Activated T-cell treated with anti-CD3 and anti-CD28 coated beads for 4 hours (primary cell): Measurements from ENCODE around the gene OPA1.

Experiments
- DNase-seq: peaks from one replicate; pipeline ENCODE4 v3.0.0-alpha.2; 2020

The OPA1 gene

DNA sequence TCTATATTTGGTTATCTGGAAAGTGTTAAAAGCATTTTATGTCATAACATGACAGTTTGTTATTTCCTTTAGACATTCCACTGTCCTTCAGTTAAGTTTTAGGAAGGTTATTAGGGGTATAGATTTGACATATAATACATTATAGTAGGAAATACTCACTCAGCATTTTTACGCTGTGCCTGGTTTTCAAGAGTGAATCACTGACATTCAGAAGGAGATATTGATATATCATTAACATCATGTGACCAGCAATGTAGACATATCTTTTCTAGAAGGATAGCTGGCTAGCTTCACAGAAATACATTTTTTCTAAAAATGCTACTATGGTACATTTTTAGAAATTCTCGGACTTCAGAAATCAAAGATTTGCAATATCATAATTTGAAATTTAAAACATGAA is 57.6 kb downstream of the OPA1 start:
- no peak for DNase-seq

DNA sequence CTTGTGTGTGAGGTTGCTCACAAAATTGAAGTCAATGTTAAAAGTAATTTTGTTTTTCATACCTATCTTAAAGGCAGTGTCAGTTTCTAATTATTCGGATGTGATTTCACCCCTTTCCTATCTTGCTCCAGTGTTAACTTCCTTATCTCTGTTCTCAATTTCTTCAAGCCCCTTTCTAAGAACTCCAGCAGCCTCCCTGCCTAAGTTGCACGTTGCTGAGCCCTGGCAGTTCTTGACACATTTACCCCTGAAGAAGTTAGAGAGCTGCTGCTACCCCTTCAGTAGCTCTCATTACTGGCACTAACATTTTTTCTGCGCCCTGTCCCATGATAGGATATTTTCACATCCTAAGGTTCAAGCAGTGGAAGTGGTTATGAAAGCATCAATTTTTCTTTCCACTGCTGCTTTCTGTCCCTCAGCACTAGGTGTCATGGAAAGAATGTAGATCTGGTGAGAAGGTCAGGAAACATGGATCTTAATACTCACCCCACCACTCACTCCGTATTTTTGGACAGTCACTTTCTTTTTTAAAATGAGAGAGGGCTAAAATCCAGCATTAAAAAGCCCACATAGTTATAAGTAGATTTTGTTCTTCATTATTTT is 62.9 kb downstream of the OPA1 start:
- no peak for DNase-seq

DNA sequence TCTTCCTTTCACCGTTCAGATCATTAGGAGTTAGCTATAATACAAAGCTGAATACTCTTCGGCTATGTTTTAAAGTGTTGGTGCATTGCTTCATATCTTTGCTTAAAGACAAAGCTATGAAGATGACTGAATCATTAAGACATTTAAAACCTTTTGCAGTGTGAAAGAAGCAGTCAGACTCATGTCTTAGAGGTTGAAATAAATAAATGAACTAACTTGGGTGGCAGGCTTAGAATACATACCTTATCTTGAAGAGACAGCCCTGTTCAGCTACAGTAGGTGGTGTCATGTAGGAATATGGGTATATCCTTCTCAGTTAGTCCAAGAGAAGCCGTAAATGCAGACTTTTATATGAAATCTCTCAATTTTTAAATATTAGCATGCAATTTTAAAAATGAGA is 63.4 kb downstream of the OPA1 start:
- DNase-seq, result no peak

DNA sequence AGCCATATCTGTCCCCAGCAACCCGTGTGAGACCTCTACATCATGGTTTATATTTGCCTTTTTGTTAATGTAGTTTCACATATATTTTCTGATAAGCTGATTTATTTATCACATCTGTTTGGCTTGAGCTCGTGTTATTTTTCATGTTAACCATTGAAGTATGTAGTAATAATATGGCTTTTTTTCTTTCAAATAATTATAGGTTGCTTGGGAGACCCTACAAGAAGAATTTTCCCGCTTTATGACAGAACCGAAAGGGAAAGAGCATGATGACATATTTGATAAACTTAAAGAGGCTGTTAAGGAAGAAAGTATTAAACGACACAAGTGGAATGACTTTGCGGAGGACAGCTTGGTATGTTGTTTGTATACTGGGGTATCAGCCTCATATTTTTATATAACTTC is 63.9 kb downstream of the OPA1 start:
- no peak for DNase-seq

DNA sequence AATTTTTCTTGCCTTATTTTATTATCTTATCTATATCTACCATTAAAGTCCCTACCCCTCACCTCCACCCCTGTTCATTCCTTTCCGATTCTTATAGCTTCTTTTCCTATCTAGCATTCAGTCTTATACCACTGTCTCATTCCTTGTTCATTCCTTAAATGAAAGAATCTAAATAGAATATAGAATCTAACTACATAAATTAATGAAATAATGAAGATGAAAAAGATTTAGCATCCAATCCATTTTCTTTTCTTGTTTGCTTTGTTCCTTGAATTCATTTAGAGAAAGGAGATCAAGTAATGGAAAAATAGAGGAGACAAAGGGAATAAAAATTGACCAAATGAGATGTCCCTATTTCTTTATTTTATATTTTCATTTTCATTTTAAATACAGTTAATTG is 67.2 kb downstream of the OPA1 start:
- DNase-seq, result no peak

DNA sequence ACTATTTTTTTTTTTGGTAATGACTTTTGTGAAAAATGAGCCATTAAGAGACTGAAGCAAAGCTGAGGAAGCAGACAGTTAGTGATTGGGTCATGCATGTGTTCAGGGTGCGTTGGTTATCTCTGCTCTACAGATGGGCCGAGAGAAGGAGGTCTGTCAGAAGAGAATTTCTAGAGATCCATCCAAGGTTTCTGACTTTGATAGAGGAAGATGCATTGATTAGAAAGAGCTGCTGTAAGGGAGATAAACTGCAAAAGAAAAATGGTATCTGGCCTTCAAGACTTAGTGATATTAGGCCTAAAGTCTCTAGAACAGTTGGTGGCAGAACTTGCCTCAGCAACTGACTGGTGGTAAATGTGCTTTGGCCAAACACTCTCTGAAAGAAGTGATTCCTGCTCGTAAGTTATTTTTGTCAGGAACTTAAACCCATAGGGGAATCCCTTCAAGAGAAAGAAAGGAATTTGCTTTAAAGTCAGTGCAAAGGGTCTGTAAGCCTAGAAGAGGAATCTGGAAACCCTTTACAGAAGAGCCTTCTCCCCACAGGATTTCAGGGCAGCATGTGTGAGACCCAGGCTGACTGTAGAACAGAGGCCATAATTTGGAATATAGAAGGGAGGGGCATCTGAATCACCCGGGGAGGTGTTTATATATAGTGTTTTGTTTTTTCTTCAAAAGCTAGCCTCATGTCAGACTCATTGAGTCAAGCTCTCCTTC is 67.8 kb downstream of the OPA1 start:
- no peak for DNase-seq

DNA sequence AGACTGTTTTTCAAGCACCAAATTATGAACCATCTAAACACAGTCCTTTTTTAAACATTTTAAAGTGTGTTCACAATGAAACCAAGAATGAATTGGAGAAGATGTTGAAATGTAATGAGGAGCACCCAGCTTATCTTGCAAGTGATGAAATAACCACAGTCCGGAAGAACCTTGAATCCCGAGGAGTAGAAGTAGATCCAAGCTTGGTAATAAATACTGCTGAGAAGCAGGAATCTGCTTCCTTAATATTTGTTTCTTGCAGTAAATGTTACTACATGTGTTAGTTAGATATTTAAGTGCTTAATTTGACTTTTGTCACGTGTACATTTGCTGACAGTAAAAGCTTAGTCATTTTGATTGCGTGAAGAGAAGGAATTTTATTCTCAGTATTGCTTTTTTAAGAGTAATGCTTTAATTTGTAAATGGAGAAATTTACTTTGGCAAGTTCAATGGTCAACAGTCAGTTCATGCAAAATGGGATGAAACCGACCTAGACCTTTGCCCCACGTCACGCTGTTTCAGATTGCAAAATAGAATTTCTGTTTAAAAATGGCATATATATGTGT is 69.8 kb downstream of the OPA1 start:
- no peak for DNase-seq

DNA sequence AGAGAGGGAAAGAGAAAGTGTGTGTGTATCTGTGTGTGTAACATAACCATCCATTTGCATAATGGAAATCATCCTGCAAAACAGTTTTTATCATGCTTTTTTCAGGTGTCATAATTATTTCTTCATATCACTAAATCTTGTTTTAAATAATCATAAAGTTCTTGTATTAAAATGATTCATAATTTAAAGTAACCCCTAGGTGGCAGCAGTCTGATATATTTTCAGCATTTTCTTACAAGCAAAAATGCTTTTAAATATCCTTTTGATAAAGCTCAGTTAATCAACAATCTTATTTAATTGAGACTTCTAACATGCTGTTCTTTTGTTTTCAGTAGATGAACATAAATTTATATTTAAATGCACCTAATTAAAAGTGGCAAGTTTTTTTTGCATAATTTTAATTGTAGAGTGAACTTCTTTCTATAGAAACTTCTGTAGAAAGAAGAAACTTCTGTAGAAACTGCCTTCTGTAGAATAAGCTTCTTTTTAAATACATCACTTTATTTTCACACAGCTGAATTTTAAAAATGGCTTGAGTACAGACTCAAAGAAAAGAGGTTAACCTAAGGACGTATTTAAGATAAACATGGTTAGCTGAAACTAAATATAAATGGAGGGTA is 72.5 kb downstream of the OPA1 start:
- no peak for DNase-seq

DNA sequence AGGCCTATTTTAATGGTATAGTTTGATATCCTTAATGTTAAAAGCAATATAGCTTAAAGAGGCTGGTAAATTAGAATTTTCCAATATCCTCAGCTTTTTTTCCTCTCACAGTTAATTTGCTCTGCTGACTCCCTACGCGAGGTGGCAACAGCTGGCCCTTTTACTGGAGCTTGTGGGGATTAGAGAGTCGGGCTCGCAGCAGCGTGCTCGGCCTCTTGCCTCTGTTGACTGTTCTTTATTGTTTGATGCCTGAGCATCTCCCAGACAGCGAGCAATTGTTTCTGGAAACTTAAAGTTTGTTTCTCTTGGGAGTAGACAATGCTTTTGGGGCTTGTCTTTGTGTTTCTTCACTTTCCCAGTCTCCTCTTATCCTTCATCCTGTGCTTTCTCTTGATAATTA is 80.8 kb downstream of the OPA1 start:
- no peak for DNase-seq

DNA sequence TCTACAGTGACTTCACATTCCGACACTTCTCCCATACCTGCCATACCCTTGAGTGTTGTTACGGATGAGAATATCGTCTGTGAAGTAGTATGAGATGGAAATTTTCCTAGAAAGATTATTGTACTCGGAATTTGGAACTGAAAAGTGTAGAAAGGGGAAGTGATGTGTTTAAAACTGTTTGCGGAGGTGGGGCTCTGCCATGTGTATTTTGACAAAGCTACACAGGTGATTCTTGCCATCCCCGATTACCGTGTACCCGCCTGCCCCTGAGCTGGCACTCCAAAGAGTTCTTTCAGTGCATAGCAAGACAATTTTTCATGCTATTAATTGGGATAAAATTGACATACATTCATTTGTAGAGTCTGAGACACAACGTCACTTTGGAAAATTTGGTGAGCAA is 81.7 kb downstream of the OPA1 start:
- no peak for DNase-seq

DNA sequence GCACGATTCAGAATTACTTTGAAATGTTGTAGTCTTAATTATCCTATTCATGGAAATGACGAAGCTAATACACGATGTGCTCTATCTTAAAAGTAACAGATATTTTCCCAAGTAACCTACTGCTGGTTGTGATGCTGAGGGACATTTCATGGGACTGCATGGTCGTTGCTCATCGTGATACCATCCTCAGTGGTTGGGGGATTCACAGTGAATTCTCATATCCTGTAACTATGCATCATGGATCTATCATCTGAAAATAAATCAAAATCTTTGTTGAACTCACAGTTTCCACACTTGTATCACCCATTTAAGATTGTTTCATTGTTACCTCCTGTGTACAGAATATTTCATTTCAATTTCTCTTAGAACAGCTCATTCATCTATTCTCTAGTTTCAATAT is 84.7 kb downstream of the OPA1 start:
- no peak for DNase-seq

DNA sequence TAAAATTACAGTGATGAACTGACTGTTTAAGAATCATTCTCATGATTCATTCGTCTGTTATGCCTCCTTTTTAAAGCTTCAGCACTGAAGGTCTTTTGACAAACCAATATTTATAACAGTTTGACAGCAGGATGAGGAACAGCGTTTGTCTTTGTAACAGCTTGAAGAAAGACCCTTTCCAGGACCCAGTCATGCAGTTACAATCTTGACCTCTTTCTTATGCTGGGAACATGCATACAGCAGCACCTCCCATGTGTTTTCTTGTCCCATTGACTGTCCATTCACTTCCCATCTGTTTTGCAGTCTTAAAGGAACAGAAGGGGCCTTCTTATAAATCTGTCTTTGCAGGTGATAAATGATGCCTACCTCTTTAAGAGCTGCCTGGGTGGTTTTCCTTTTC is 87.2 kb downstream of the OPA1 start:
- no peak for DNase-seq

DNA sequence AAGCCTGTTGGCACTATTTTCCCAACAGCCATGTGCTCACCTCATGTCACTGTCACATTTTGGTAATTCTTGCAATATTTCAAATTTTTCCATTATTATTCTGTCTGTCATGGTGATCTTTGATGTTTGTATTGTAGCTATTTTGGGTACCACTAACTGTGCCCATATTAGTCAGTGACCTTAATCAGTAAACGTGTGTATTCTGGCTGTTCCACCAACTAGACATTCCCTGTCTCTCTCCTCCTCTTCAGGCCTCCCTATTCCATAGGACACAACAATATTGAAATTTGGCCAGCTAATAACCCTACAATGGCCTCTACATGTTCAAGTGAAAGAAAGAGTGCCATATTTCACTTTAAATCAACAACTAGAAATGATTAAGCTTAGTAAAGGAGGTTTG is 88.6 kb downstream of the OPA1 start:
- no peak for DNase-seq

DNA sequence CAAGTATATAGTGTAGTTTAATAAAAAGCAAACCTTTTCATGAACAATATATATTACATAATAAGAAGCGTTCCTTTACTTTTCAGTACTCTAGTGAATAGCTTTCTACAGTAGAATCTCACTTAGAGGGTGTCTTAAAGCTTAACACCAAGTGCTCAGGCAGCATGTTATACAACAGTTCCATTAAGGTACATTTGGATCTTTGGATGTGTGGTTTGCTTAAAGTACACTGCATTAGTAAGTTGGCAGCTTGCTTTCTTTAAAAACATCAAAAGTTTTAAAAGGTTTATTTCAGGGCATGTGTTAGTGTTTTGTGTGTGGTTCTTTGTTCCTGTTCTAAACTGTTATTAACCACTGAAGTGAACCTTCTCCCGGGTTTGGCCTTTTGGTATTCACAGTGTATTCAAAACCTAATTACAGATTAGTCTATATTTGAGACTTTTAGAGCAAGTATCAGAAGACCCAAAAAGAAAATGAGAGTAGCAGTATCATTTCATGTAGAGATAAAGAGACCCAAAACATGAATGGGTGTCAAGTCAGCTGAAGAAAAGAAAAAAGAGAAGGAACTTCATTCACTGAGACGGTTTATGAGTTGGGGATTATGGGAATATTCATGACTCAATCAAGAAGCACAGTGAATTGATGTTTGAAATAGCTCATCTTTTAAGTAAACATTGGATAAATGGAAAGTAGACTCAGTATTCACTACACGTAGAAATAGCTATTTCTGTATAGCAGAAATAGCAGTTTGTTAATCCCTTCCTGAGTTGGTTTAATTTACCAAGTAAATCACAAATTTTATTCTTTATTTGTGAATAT is 93.9 kb downstream of the OPA1 start:
- DNase-seq, result no peak

DNA sequence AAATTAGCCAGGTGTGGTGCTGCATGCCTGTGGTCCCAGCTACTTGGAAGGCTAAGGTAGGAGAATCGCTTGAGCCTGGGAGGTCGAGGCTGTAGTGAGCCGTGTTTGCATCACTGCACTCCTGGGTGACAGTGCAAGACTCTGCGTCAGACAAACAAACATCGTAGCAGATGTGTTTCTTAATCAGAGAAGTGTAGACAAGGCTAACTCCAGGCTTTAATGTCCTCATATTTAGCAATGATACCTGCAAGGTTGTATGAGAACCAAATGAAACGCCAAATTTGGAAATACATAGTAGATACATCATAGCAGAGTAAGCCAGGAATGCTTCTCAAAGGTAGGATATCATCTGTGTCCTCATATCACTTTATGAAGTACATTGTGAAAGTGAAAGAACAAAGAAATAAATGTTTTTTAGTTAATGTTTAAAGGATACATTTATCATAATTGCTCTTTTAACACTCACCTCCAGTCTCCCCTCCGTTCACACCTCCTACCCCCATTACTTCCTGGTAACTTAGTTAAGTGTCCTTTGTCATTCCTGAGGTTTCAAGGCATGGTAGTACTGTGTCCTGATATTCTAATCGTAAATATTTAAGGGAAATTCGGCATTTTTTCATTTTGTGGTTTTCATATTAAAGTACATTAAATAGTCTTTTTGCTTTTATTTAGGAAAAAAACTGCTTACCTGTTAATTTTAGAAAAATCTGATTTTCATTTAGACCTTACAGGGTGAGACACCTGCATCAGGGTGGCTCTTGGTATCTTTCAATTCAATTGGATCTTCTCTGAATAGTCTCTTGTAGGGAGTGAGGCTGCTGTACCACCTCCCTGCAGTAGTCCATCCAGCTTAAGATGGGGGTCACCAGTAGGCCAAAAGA is 96.1 kb downstream of the OPA1 start:
- no peak for DNase-seq

DNA sequence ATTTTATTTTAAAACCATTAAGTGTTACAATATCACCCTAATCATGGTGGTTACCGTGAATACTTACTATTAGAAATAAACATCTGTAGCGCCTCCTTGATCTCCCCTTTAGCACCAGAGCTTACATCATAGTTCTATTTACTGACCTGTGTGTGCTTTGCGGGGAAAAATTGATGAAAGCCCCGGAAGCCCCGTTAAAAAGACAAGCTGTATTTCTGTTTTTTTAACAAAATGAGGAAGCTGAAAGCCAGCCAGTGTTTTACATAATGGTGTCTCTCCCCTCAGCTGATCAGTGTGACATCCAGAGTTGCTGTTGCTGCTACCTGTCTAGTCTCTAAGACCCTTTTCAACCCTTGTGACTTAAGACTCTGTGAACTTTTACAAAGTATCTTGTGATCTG is 100.8 kb downstream of the OPA1 start:
- DNase-seq, result no peak

DNA sequence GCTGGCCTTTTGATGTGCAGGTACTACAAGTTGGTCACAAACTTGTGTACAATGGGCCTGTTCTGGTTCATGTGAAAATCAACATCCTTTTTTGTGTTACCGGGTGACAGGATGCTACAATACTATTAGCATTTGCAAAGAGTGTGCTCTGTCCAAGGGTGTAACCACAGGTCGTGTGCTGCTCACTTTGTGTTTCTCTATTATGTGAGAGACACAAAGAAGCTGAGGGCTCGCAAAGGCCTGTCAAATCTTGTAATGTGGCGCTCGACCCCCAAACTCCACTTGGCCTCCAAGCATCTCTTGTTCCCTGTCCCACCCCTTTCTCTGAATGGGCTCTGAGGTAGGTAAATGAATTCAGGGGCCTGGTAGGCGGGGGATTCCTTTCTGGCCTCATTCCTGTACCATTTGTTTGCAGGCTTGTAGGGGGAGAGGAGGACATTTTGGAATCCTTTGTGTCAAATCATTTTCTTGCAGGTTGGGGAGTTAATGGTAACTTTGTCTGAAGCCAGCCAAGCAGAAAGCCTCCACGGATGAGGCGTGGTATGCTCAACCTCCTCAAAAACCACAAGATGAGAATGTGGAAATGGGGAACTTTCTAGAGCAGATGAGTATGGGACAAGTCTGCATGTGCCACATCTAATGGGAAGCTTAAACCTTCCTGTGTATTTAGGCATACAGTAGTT is 109.1 kb downstream of the OPA1 start:
- DNase-seq, result no peak

DNA sequence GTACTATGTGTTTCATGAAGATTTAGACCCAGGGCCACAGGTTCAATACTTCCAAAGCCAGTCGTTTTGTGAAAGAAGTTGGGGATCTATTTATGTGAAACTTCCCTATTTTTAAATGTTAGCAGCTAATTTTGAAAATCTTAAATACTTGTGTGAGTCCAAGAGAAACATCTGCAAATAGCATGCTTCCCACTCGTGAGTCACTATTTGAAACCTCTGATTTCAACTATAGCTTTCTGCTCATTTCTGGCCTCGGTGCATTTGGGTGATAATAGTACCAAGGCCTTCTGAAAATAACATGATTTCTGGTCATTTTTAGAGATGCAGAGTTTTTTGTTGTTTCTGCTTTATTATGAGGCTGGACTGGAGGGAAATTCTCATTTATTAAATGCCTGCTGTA is 110.0 kb downstream of the OPA1 start:
- DNase-seq, result no peak

DNA sequence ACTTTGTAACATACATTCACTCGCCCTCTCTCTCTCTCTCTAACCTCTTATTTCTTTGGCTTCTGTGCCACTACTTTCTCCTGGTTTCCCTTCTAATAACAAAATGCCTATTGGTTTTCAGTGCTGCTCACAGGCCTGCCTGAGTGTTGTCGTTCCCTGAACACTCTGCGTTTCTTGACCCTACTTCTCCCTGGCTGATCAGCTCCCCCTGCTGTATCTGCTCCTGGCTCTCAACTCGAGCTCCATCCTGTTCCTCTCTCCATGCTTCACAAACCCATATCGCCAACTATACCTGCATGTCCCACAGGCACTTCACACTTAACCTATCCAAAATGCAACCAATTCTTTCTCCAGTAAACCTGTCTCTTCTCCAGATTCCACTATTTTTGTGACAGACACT is 111.4 kb downstream of the OPA1 start:
- DNase-seq, result no peak

DNA sequence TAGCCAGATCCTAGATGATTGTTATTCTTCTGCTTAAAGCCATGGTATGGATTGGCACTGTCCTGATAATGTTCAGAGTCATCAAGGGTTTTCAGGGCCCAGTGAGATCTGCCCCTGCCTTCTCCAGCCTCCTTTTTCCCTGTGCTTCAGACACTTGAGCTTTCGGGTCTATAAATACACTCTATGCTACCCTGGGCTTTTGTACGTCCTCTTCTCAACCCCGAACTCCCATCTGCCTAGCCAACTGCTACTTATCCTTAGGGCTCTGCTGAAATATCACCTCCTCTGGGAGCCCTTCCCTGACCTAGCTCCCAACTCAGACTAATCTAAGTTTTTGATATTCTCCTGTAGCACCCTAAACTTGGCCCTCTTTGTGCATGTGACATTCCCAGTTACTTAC is 115.3 kb downstream of the OPA1 start:
- DNase-seq, result no peak

DNA sequence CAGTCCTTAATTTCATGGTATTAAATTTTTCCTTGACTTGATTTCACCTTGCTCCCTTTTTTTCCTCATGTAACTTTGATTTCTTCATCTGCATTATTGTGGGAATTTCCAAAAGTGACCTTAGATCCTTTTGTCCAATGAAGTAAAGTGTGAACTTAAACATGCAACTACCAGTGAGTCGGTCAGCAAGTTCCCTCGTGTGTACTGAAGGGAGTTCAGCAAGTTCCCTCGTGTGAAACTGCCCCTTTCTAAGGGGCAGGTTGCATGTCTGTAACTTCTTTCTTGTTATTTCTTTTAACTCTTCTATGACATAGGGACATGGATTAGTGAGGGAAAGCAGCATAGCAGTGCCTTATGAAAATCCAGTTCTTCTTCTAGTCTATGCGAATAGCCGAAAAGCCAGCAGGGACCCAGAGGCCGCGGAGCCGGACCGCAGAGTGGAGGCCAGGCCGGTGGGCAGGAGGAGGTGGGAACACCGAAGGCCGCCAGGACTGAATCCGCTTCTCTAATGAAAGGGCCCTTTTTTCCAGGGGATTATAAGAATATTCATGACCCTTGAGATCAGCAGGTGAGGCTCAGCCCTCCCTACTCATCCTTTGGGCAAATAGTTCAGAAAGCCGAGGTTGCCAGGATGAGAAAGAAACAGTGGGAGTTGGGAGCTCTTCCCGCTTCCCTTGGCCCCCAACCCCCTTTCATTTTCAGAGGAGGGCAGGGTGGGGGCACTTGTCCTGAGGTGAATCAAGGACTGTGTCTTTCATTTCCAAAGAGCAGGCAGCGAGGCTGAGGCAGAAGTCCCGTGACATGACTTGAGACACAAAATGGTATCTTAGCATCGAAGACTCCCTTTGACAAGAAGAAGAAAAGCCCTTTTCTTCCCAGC is 117.5 kb downstream of the OPA1 start:
- DNase-seq, result no peak
